ENCODE results near the gene ARPP19. TPM values are rescaled to one million over a fixed set of nuclear protein-coding genes. Genes with fewer than 3 reads are reported as not detected.
A peak's percentile ranks its signal among the peaks of the same experiment; 100 is the strongest.

Gene ARPP19
- total and polyA plus RNA-seq, 9 of the 15 experiments (the other 6 are each of a cell fraction or from before 2014, with no cell fraction given), result 33.3 to 102 (median 60.5) TPM

DNA sequence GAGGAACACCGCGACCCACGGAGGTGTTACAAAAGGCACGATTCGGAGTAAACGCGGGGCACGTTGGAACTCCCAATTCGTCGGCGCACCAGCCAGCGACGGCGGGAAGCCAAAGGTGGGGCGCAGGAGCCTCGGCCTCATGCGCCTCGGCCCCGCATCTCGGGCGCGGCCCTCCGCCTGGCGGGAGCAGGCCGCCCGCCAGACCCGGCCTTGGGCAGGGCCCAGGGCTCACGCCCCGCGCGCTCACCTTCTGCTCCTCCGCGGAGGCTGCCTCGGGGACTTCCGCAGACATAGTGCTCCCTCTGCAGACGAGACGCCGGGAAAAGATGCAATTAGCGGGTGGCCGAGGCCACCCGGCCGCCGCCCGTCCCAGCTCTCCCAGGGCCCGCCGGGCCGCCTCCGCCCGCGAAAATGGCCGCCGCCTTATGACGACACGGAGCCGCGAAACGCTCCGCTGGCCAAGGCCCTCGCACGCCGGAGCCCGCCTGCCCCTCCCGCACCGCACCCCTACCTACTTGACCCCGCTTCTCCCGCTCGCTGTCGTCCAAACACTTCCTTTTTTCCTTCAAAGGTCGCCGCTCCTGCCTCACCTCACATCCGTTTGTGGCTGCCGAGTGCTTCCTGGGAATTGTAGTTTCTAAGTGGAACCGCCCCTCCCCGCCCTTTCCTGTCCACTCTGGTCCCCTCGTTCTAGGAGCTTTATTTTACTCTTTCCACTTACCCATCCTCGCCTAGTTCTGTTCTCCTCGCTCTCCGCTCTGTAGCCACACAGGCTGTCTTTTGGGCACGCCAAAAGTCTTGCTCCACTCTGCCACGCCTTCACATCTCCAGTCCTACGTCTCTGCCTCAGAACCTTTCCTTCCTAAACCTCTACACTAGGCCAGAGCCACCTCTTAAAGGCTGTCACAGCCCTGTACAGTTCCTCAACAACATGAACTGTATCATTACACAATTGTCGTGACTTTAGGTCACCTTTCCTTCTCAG is at the start of gene ARPP19 (continued):
- TF ChIP-seq RBM15 (IDR thresholded peaks at IDR 0.05; ENCODE audit: insufficient read depth, low read length), result no peak
- TF ChIP-seq ARHGAP35 (IDR thresholded peaks at IDR 0.05; ENCODE audit: partially characterized antibody), result no peak
- peak; percentile 94; the same call in 1 of the 2 replicates for TF ChIP-seq PHF8 (IDR thresholded peaks at IDR 0.05; ENCODE audit: borderline replicate concordance, low read length)
- peak; percentile 88 for TF ChIP-seq ZNF263 (CRISPR knock-in tag; IDR thresholded peaks at IDR 0.05; ENCODE audit: borderline replicate concordance)
- TF ChIP-seq, protein P1, sequence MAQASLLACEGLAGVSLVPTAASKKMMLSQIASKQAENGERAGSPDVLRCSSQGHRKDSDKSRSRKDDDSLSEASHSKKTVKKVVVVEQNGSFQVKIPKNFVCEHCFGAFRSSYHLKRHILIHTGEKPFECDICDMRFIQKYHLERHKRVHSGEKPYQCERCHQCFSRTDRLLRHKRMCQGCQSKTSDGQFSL (CRISPR knock-in tag; IDR thresholded peaks at IDR 0.05), result 0 out of 2 replicates have a peak, but pooled peaks have one; percentile 15
- TF ChIP-seq, protein P1 (tag; IDR thresholded peaks at IDR 0.05), result no peak; a peak in 1 of 4 replicates
- no peak for TF ChIP-seq ZC3H4 (CRISPR knock-in tag; IDR thresholded peaks at IDR 0.05; ENCODE audit: borderline replicate concordance)
- TF ChIP-seq, protein P2, sequence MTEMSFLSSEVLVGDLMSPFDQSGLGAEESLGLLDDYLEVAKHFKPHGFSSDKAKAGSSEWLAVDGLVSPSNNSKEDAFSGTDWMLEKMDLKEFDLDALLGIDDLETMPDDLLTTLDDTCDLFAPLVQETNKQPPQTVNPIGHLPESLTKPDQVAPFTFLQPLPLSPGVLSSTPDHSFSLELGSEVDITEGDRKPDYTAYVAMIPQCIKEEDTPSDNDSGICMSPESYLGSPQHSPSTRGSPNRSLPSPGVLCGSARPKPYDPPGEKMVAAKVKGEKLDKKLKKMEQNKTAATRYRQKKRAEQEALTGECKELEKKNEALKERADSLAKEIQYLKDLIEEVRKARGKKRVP (CRISPR knock-in tag; IDR thresholded peaks at IDR 0.05), result 0 out of 2 replicates have a peak, but pooled peaks have one; percentile 7
- TF ChIP-seq, protein P3, sequence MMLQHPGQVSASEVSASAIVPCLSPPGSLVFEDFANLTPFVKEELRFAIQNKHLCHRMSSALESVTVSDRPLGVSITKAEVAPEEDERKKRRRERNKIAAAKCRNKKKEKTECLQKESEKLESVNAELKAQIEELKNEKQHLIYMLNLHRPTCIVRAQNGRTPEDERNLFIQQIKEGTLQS (IDR thresholded peaks at IDR 0.05), result no peak
- TF ChIP-seq, protein P3 (CRISPR knock-in tag; conservative IDR thresholded peaks at IDR 0.05), result 0 out of 2 replicates have a peak, but pooled peaks have one; percentile 19
- TF ChIP-seq DPF2 (IDR thresholded peaks at IDR 0.05), result 0 out of 2 replicates have a peak, but pooled peaks have one; percentile 20
- TF ChIP-seq JUND (IDR thresholded peaks at IDR 0.05; ENCODE audit: borderline replicate concordance, low read depth, low read length), result no peak; the same call in 1 of the 2 replicates
- TF ChIP-seq JUND (tag; IDR thresholded peaks at IDR 0.05; ENCODE audit: borderline replicate concordance, low read depth, low read length), result peak; percentile 50; the same call in 1 of the 3 replicates
- no peak for TF ChIP-seq DACH1 (IDR thresholded peaks at IDR 0.05; ENCODE audit: partially characterized antibody)
- TF ChIP-seq, protein P4, sequence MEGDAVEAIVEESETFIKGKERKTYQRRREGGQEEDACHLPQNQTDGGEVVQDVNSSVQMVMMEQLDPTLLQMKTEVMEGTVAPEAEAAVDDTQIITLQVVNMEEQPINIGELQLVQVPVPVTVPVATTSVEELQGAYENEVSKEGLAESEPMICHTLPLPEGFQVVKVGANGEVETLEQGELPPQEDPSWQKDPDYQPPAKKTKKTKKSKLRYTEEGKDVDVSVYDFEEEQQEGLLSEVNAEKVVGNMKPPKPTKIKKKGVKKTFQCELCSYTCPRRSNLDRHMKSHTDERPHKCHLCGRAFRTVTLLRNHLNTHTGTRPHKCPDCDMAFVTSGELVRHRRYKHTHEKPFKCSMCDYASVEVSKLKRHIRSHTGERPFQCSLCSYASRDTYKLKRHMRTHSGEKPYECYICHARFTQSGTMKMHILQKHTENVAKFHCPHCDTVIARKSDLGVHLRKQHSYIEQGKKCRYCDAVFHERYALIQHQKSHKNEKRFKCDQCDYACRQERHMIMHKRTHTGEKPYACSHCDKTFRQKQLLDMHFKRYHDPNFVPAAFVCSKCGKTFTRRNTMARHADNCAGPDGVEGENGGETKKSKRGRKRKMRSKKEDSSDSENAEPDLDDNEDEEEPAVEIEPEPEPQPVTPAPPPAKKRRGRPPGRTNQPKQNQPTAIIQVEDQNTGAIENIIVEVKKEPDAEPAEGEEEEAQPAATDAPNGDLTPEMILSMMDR (IDR thresholded peaks at IDR 0.05 in 2 of 3, conservative IDR thresholded peaks at IDR 0.05 in 1 of 3; ENCODE audit: insufficient read depth in 2 of 3, low read depth in 1 of 3, low read length in 3 of 3), result peak; percentile 10 to 24 (median 13); a peak in 2 of 6 replicates
- TF ChIP-seq, protein P5, sequence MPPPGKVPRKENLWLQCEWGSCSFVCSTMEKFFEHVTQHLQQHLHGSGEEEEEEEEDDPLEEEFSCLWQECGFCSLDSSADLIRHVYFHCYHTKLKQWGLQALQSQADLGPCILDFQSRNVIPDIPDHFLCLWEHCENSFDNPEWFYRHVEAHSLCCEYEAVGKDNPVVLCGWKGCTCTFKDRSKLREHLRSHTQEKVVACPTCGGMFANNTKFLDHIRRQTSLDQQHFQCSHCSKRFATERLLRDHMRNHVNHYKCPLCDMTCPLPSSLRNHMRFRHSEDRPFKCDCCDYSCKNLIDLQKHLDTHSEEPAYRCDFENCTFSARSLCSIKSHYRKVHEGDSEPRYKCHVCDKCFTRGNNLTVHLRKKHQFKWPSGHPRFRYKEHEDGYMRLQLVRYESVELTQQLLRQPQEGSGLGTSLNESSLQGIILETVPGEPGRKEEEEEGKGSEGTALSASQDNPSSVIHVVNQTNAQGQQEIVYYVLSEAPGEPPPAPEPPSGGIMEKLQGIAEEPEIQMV (tag; conservative IDR thresholded peaks at IDR 0.05; ENCODE audit: low read depth), result no peak
- TF ChIP-seq, protein P6, sequence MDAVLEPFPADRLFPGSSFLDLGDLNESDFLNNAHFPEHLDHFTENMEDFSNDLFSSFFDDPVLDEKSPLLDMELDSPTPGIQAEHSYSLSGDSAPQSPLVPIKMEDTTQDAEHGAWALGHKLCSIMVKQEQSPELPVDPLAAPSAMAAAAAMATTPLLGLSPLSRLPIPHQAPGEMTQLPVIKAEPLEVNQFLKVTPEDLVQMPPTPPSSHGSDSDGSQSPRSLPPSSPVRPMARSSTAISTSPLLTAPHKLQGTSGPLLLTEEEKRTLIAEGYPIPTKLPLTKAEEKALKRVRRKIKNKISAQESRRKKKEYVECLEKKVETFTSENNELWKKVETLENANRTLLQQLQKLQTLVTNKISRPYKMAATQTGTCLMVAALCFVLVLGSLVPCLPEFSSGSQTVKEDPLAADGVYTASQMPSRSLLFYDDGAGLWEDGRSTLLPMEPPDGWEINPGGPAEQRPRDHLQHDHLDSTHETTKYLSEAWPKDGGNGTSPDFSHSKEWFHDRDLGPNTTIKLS (IDR thresholded peaks at IDR 0.05; ENCODE audit: borderline replicate concordance, low read depth), result peak; percentile 80
